ENCODE data around the gene ME3. TPM values are rescaled to one million over a fixed set of nuclear protein-coding genes. Genes with fewer than 3 reads are reported as not detected.

Gene ME3
- total RNA-seq, 1 experiment from 2014 or later = 1.8 TPM

GRCh38 chr11:86518211-86518610 lies 154.2 kb downstream of the ME3 start (continued):
- TF ChIP-seq, protein P1, sequence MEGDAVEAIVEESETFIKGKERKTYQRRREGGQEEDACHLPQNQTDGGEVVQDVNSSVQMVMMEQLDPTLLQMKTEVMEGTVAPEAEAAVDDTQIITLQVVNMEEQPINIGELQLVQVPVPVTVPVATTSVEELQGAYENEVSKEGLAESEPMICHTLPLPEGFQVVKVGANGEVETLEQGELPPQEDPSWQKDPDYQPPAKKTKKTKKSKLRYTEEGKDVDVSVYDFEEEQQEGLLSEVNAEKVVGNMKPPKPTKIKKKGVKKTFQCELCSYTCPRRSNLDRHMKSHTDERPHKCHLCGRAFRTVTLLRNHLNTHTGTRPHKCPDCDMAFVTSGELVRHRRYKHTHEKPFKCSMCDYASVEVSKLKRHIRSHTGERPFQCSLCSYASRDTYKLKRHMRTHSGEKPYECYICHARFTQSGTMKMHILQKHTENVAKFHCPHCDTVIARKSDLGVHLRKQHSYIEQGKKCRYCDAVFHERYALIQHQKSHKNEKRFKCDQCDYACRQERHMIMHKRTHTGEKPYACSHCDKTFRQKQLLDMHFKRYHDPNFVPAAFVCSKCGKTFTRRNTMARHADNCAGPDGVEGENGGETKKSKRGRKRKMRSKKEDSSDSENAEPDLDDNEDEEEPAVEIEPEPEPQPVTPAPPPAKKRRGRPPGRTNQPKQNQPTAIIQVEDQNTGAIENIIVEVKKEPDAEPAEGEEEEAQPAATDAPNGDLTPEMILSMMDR (IDR thresholded peaks at IDR 0.05) = no peak
- TF ChIP-seq NFE2L1 (CRISPR knock-in tag; IDR thresholded peaks at IDR 0.05) = no peak
- TF ChIP-seq, protein P2, sequence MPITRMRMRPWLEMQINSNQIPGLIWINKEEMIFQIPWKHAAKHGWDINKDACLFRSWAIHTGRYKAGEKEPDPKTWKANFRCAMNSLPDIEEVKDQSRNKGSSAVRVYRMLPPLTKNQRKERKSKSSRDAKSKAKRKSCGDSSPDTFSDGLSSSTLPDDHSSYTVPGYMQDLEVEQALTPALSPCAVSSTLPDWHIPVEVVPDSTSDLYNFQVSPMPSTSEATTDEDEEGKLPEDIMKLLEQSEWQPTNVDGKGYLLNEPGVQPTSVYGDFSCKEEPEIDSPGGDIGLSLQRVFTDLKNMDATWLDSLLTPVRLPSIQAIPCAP (CRISPR knock-in tag; IDR thresholded peaks at IDR 0.05) = no peak
- TF ChIP-seq, protein P3, sequence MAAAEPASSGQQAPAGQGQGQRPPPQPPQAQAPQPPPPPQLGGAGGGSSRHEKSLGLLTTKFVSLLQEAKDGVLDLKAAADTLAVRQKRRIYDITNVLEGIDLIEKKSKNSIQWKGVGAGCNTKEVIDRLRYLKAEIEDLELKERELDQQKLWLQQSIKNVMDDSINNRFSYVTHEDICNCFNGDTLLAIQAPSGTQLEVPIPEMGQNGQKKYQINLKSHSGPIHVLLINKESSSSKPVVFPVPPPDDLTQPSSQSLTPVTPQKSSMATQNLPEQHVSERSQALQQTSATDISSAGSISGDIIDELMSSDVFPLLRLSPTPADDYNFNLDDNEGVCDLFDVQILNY (CRISPR knock-in tag; IDR thresholded peaks at IDR 0.05) = no peak
- no peak for TF ChIP-seq MYBL2 (CRISPR knock-in tag; IDR thresholded peaks at IDR 0.05)
- no peak for TF ChIP-seq KAT7 (CRISPR knock-in tag; IDR thresholded peaks at IDR 0.05; ENCODE audit: borderline replicate concordance)
- no peak for TF ChIP-seq ZSCAN18 (CRISPR knock-in tag; IDR thresholded peaks at IDR 0.05)
- no peak for TF ChIP-seq NFATC4 (CRISPR knock-in tag; IDR thresholded peaks at IDR 0.05)

- TF ChIP-seq ATF6 (CRISPR knock-in tag; IDR thresholded peaks at IDR 0.05) (no peak), ZNF281 (CRISPR knock-in tag; IDR thresholded peaks at IDR 0.05) (no peak), SOX15 (CRISPR knock-in tag; IDR thresholded peaks at IDR 0.05) (no peak), ZNF532 (CRISPR knock-in tag; IDR thresholded peaks at IDR 0.05; ENCODE audit: borderline replicate concordance) (no peak), STAT6 (CRISPR knock-in tag; conservative IDR thresholded peaks at IDR 0.05; ENCODE audit: low read depth) (no peak), ZNF121 (CRISPR knock-in tag; IDR thresholded peaks at IDR 0.05) (no peak)
- TF ChIP-seq, protein P2 (CRISPR knock-in tag; IDR thresholded peaks at IDR 0.05) = no peak
- no peaks in the 10 kb centered on the region for H3K27me3 Mint-ChIP-seq (ENCODE audit: low read depth)
- no peak overlapping the region for H3K27ac Mint-ChIP-seq
- no peaks in the 10 kb centered on the region; the same call in 1 of the 2 replicates for H3K36me3 Mint-ChIP-seq
- DNase-seq (ENCODE audit: low spot score) = no peak
- peaks cover 3% of the 10 kb centered on the region for H3K9me3 Mint-ChIP-seq
- H3K4me3 Mint-ChIP-seq = no peak overlapping the region
- CTCF ChIA-PET = interaction anchor here (1.3 kb wide), 1 partner anchor 54 kb away, joined by 3 read pairs; no protein-coding TSS in a partner anchor
- H3K4me1 Mint-ChIP-seq = peaks cover 26% of the 10 kb centered on the region
- POLR2A ChIA-PET = no interaction called here
- no peak for ATAC-seq
Observed at GRCh38 chr11:86517557-86517956, 154.9 kb downstream of the ME3 start.
